Stimulated activated CD4-positive, alpha-beta T cell treated with anti-CD3 and anti-CD28 coated beads, Interleukin-15, amount 100 ng/mL, for 1 hour (primary cell): ENCODE measurements around the gene GAS7.

Experiments
- DNase-seq, 2 donors: peaks; one replicate each; pipeline ENCODE4 v3.0.0-alpha.2; 2020; ENCODE audit warnings: low read depth in 1 of 2, low spot score in 1 of 2

GAS7 gene

GRCh38 chr17:10053782-10054540 lies 144.4 kb downstream of the GAS7 start:
- no peak for DNase-seq

GRCh38 chr17:10052106-10052813 lies 146.1 kb downstream of the GAS7 start:
- no peak for DNase-seq

GRCh38 chr17:10051112-10051511 lies 147.3 kb downstream of the GAS7 start:
- no peak for DNase-seq

- no peak for DNase-seq
Measured at GRCh38 chr17:10050597-10051101, 147.8 kb downstream of the GAS7 start.

- no peak for DNase-seq
Measured at GRCh38 chr17:10048629-10049350, 149.6 kb downstream of the GAS7 start.

GRCh38 chr17:10046786-10047785 lies 151.3 kb downstream of the GAS7 start:
- DNase-seq = no peak

- no peak for DNase-seq
Measured at GRCh38 chr17:10045871-10046658, 152.3 kb downstream of the GAS7 start.

GRCh38 chr17:10042589-10043244 lies 155.7 kb downstream of the GAS7 start:
- no peak for DNase-seq

GRCh38 chr17:10041916-10042588 lies 156.4 kb downstream of the GAS7 start:
- DNase-seq = no peak

- no peak for DNase-seq
Measured at GRCh38 chr17:10041287-10041612, 157.2 kb downstream of the GAS7 start.

GRCh38 chr17:10036511-10037061 lies 161.8 kb downstream of the GAS7 start:
- DNase-seq = no peak

GRCh38 chr17:10035885-10036284 lies 162.5 kb downstream of the GAS7 start:
- DNase-seq = no peak

- DNase-seq = no peak
Measured at GRCh38 chr17:10034719-10035475, 163.5 kb downstream of the GAS7 start.

GRCh38 chr17:10033959-10034358 lies 164.4 kb downstream of the GAS7 start:
- no peak for DNase-seq

- DNase-seq = no peak
Measured at GRCh38 chr17:10033449-10033848, 165.0 kb downstream of the GAS7 start.

- DNase-seq = no peak
Measured at GRCh38 chr17:10032118-10032852, 166.1 kb downstream of the GAS7 start.

GRCh38 chr17:10031606-10032005 lies 166.8 kb downstream of the GAS7 start:
- DNase-seq = no peak
